ENCODE results near the gene EPHA4. TPM values are rescaled to one million over a fixed set of nuclear protein-coding genes. Genes with fewer than 3 reads are reported as not detected.

The EPHA4 gene
- total and polyA plus RNA-seq, 5 experiments from 2014 or later: 0.41 to 9.7 (median 4.5) TPM

DNA sequence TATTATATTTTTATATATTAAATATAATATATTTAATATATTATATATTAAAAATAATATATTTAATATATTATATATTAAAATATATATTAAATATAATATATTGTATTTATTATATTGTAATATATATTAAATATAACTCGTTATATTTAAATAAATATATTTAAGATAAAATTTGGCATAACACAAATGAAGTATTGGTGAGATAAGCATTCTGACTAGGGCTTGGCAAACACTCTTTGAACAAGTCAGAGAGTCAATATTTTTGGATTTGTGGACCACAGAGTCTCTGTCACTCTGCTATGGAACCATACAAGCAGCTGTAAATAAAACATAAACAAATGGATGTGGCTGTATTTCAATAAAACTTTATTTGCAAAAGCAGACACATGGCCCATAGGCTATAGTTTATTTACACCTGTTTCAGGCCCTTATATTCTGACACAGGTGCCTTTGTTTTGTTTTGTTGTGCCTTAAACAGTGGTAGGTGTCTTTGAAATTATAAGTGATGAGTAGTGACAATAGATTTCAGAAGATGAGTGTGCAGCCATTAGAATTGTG lies 190.1 kb downstream of the EPHA4 start:
- no peaks in the 10 kb centered on the region for H3K9me3 Mint-ChIP-seq
- POLR2A ChIA-PET: no interaction called here
- ATAC-seq: no peak
- H3K27ac Mint-ChIP-seq: no peak overlapping the region
- no peak for DNase-seq
- H3K36me3 Mint-ChIP-seq: no peaks in the 10 kb centered on the region
- no peak overlapping the region for H3K4me3 Mint-ChIP-seq
- H3K4me1 Mint-ChIP-seq: no peaks in the 10 kb centered on the region
- H3K27me3 Mint-ChIP-seq: peaks cover 0 to 4% (median 0%) of the 10 kb centered on the region in 5 donors

DNA sequence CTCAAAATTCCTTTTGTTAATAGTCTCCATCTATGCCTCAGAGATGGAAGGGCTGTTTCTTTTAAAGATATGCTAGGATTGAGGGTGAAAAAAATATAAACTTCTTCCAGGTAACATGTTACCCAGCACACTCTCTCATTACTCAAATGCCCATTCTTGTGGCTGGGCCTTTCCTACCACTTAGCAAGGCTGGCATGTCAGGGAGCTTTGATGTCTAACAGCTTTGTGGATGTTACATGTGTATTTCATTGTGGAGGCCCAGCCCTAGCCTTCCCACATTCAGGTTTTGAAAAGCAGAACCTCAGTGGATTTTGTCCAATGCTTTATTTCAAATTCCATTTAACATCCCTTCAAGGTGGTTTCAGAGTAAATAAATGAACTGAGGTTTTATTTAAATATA lies 191.4 kb downstream of the EPHA4 start:
- Mint-ChIP-seq H3K4me1 (no peaks in the 10 kb centered on the region), H3K27me3 (no peaks in the 10 kb centered on the region), H3K4me3 (no peak overlapping the region), H3K9me3 (peaks cover 0 to 3% (median 0%) of the 10 kb centered on the region in 9 donors), H3K36me3 (no peaks in the 10 kb centered on the region), H3K27ac (no peak overlapping the region)
- no peak for DNase-seq
- ATAC-seq: no peak
- POLR2A ChIA-PET: no interaction called here

DNA sequence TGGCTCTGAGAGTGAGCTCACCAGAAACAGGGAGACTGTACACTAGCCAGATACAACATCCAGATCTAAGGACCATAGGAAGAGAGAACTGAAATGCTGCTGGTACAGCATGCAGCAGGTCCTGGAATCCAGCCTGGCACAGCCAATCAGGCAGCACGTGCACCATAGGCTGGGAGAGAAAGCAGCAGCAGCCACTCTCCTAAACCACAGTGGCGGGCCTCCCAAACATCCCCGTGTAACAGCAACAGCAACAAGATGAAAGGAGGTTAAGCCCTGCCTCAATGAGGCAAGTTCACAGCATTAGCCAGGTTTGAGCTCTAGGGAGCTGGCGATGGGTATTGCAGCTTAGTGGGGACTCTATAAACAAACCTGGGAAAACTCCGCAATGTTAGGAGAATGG lies 192.0 kb downstream of the EPHA4 start:
- no peaks in the 10 kb centered on the region for H3K27me3 Mint-ChIP-seq
- no peak for ATAC-seq
- no peaks in the 10 kb centered on the region for H3K4me1 Mint-ChIP-seq
- no peaks in the 10 kb centered on the region for H3K36me3 Mint-ChIP-seq
- no peak overlapping the region for H3K4me3 Mint-ChIP-seq
- H3K27ac Mint-ChIP-seq: no peak overlapping the region
- no peak for DNase-seq
- H3K9me3 Mint-ChIP-seq: peaks cover 0 to 3% (median 0%) of the 10 kb centered on the region in 9 donors
- POLR2A ChIA-PET: no interaction called here

DNA sequence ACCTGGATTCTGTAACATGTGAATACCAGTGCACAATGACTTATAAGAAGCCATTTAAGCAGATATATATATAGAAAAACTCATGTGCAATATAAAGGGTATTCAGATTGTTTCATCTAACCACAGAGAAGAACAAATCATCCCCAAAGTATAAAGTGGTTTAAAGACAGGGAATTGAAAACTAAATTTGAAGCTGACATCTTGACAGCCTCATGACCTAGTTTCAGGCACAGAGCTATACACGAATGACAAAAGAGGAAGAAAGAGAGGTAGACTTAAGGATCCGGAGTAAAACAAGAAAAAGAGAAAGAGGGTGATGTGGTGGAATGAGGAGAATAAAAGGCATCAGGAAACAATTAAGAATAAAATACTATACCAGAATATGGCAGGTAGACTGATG lies 194.5 kb downstream of the EPHA4 start:
- Mint-ChIP-seq H3K27me3 (peaks cover 0 to 7% (median 0%) of the 10 kb centered on the region in 5 donors), H3K9me3 (peaks cover 0 to 3% (median 0%) of the 10 kb centered on the region in 9 donors), H3K4me1 (no peaks in the 10 kb centered on the region), H3K4me3 (no peak overlapping the region), H3K27ac (peak overlapping the region in 1 of 10 donors; percentile 58), H3K36me3 (no peaks in the 10 kb centered on the region)
- POLR2A ChIA-PET: no interaction called here
- ATAC-seq (no peak), DNase-seq (no peak)

DNA sequence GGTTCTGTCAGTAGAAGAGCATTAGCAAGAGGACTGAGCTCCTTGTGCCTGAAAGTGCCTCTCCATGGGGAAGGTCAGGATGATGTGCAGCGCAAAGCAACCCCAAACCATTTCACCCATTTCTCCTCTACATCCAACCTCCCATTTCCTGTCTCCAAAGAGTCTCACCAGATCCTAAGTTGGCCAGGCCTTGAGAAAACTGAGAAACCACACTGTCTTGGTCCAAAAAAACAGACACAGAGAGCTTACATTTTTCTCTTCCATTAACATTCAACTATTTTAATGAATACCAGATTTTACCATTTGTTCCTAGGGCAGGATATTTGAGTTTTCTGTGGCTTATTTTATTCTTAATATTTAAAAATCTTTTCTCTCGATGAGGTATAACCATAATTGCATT lies 195.0 kb downstream of the EPHA4 start:
- H3K27ac Mint-ChIP-seq: no peak overlapping the region
- POLR2A ChIA-PET: no interaction called here
- H3K36me3 Mint-ChIP-seq: no peaks in the 10 kb centered on the region
- no peak overlapping the region for H3K4me3 Mint-ChIP-seq
- peaks cover 0 to 3% (median 0%) of the 10 kb centered on the region in 9 donors for H3K9me3 Mint-ChIP-seq
- no peak for DNase-seq
- H3K27me3 Mint-ChIP-seq: peaks cover 0 to 12% (median 2%) of the 10 kb centered on the region in 5 donors
- H3K4me1 Mint-ChIP-seq: no peaks in the 10 kb centered on the region
- no peak for ATAC-seq

DNA sequence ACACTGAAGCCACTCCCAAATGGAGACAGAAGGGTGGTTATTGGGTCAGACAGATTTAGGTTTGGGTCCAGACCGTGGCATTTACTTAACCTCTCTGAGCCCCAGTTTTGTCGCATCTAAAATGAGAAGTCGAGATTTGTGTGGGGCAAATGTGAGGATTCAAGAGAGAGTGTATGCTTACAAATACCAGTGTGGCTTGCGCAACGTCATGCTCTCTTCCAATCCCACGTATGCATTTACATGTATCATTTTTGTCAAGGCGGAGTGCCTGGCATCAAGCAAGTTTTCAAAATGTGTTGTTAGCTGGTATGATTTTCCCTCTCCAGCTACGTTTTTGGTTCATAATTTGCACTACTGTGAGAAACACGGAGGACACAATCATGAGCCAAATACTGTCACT lies 197.9 kb downstream of the EPHA4 start:
- Mint-ChIP-seq H3K27ac (peak overlapping the region in 1 of 10 donors; percentile 38), H3K9me3 (peaks cover 0 to 3% (median 0%) of the 10 kb centered on the region in 9 donors), H3K4me3 (no peak overlapping the region), H3K4me1 (no peaks in the 10 kb centered on the region), H3K36me3 (no peaks in the 10 kb centered on the region), H3K27me3 (peaks cover 1 to 40% (median 12%) of the 10 kb centered on the region in 5 donors)
- POLR2A ChIA-PET: no interaction called here
- ATAC-seq (no peak), DNase-seq (no peak)

DNA sequence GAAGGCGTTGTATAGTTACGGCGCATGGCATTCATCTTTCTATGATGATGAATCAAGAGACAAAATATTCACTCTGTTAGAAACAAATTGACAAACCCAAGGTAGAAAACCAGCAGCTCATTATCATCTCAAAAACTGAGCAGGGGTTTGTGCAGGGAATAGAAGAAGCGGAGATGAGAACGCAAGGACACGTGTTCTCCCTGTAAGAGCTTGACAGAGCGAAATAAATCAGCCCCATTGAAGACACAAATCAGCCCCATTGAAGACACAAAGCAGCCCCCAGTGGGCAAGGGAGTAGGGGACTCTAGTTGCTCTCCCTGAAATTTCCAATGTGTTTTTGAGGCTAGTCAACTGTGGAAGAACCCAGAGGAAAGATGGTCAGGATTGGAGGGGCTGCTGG lies 199.2 kb downstream of the EPHA4 start:
- POLR2A ChIA-PET: no interaction called here
- ATAC-seq (no peak), DNase-seq (no peak)
- no peaks in the 10 kb centered on the region for H3K36me3 Mint-ChIP-seq
- H3K4me3 Mint-ChIP-seq: no peak overlapping the region
- no peaks in the 10 kb centered on the region for H3K4me1 Mint-ChIP-seq
- H3K27ac Mint-ChIP-seq: peak overlapping the region in 1 of 10 donors; percentile 2
- peaks cover 2 to 47% (median 13%) of the 10 kb centered on the region in 5 donors for H3K27me3 Mint-ChIP-seq
- H3K9me3 Mint-ChIP-seq: peaks cover 0 to 3% (median 0%) of the 10 kb centered on the region in 9 donors

DNA sequence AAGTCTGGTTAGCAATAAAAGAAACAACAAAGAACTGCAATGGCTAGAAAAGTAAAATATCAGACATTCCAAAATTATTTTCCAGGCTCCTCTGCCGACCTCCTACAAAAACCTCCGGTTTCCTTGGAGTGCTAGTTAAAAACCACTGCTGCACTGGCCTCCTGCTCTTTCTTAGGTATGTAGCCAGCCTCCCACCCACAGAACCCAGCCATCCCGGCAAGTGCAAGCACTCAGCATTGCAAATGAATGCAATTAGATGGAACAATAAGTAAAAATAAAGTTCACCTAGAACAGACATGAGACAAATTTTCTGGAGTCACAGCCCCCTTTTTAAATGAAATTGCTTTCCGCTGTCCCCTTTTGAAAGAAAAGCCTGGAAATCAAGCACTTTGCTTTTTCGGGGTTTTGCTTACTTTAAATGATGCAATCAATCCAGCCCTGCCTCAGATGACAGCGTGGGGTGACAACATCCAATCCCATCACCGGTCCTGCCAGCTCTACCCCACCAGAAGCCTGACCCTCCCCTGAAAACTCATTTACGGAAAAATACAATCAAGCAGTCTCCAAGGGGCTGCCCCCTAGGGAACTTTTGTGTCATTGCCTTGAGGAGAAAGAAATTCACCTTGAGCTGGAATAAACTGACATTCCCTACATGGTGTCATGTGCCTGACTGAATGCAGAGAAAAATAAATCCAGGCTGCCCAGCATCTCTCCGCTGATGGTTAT lies 199.8 kb downstream of the EPHA4 start:
- POLR2A ChIA-PET: no interaction called here
- Mint-ChIP-seq H3K27me3 (peaks cover 2 to 47% (median 13%) of the 10 kb centered on the region in 5 donors), H3K36me3 (no peaks in the 10 kb centered on the region), H3K4me1 (no peaks in the 10 kb centered on the region), H3K27ac (peak overlapping the region in 1 of 10 donors; percentile 2), H3K9me3 (peaks cover 0 to 3% (median 0%) of the 10 kb centered on the region in 9 donors), H3K4me3 (no peak overlapping the region)
- ATAC-seq (no peak), DNase-seq (no peak)

DNA sequence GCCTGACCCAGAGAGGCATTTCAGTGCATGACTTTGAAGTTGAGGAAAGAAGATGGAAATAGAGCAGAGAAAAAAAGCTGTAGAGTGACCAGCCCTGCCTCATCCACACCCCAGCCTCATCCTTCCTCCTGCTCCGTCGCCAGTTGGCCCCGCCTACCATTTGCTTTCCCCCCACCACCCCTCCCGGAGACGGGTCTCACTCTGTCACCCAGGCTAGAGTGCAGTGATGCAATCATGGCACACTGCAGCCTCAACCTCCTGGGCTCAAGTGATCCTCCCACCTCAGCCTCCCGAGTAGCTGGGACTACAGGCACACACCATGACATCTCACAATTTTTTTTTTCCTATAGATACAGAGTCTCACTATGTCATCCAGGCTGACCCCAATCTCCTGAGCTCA lies 200.8 kb downstream of the EPHA4 start:
- Mint-ChIP-seq H3K9me3 (peaks cover 0 to 3% (median 0%) of the 10 kb centered on the region in 9 donors), H3K4me3 (no peak overlapping the region), H3K4me1 (no peaks in the 10 kb centered on the region), H3K27ac (no peak overlapping the region), H3K27me3 (peaks cover 2 to 47% (median 13%) of the 10 kb centered on the region in 5 donors), H3K36me3 (no peaks in the 10 kb centered on the region)
- POLR2A ChIA-PET: no interaction called here
- no peak for DNase-seq
- ATAC-seq: no peak

DNA sequence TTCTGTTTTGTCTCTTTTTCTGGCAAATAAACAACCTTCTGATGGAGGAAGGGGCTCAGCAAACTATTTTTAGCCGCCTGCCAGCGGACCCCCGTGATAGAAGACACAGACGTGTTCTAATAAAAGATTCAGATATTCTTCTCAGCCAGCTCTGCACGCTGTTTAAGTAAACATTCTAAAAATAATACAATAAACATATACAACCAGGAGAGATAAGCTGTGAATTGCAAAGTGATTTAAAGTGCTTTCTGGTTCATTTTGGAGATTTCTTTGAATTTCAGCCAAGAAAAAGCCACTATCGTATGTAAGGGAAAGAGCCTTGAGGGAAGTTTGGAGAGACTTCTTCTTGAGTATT lies 201.3 kb downstream of the EPHA4 start:
- Mint-ChIP-seq H3K27me3 (peaks cover 2 to 47% (median 13%) of the 10 kb centered on the region in 5 donors), H3K27ac (peak overlapping the region in 1 of 10 donors; percentile 29), H3K4me3 (no peak overlapping the region), H3K4me1 (no peaks in the 10 kb centered on the region), H3K36me3 (no peaks in the 10 kb centered on the region), H3K9me3 (no peaks in the 10 kb centered on the region)
- POLR2A ChIA-PET: no interaction called here
- DNase-seq (no peak), ATAC-seq (no peak)

DNA sequence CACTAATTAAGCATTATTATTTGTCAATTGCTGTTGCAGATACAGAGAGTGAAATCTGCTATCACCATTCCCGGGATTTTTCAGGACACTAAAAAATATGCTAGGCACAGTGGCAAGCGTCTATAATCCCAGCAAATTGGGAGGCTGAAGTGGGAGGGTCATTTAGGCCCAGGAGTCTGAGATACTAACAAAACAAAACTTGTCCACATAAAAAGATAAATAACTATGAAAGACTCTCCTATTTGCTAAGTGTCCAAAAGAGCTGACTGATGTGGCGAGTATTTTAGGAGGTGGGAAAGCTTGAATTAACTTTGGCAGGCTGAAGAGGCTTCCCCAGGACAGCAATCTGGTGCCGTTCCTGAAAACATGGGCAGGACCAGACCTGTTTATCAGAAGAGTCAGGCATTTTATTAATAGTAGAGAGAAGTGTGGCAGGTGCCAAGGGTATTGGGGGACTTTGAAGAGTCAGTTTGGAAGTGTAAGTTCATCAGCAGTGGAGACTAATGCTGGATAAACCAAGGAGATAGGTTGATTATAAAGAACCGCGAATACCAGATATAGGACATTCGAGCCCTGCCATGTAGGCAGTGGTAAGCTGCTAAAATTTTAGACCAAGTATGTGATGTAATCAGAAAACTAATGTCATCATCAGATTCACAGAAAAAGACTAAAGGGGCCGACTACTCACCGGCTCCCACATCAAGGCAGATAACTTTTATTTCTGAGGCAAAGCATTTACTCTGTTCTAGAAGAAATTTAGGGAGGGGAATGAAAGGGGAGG lies 201.8 kb downstream of the EPHA4 start:
- H3K36me3 Mint-ChIP-seq: no peaks in the 10 kb centered on the region
- H3K4me3 Mint-ChIP-seq: no peak overlapping the region
- peaks cover 2 to 47% (median 13%) of the 10 kb centered on the region in 5 donors for H3K27me3 Mint-ChIP-seq
- POLR2A ChIA-PET: no interaction called here
- H3K4me1 Mint-ChIP-seq: no peaks in the 10 kb centered on the region
- DNase-seq (no peak), ATAC-seq (no peak)
- no peaks in the 10 kb centered on the region for H3K9me3 Mint-ChIP-seq
- no peak overlapping the region for H3K27ac Mint-ChIP-seq

Measured in naive thymus-derived CD8-positive, alpha-beta T cell (primary cell).